ENCODE data around the gene SH3BP1. TPM values are rescaled to one million over a fixed set of nuclear protein-coding genes. Genes with fewer than 3 reads are reported as not detected.
A peak's percentile ranks its signal among the peaks of the same experiment; 100 is the strongest.
"Not testable (repeated sequence)": the region's sequence is repeated elsewhere in the genome, so short reads cannot be mapped to it uniquely, and the experiment has no call there.

Gene SH3BP1
- total RNA-seq, 1 donor from 2014 or later, result 9.9 TPM

DNA sequence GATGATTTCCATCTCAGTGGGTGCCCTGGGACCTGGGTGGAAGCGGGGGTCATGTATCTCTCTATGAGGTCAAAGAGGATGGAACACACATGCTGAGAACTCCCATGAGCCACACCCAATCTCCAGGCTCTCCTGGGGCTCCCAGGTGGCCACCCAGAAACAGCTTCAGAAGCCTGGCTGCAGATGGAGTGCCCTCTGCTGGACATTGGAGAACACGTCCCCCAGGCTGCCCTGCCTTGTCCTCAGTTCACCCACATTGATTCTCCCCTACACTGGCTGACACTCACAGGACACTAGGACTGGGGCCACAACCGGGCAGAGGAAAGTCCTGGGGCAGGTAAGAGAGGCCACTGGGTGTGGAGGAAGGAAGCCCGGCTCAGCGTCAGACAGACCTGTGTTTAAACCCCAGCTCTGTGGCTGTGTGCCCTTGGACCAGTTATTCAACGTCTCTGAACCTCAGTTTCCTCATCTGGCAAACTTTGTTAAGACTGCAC is 42.1 kb downstream of the SH3BP1 start:
- no peak overlapping the region for H3K27ac ChIP-seq (ENCODE audit: low read depth, low read length)
- H3K36me3 ChIP-seq (ENCODE audit: control insufficient read depth in 3 of 3, insufficient read depth in 3 of 3, low read length in 3 of 3), result peaks cover 11 to 13% (median 13%) of the 10 kb centered on the region in 3 donors
- H3K9me3 ChIP-seq (ENCODE audit: control insufficient read depth in 3 of 3, low read length in 3 of 3), result no peaks in the 10 kb centered on the region
- H3K4me1 ChIP-seq (ENCODE audit: control insufficient read depth in 3 of 3, insufficient read depth in 3 of 3, low read length in 3 of 3), result peaks cover 19 to 21% (median 20%) of the 10 kb centered on the region in 3 donors
- H3K27me3 ChIP-seq (ENCODE audit: control insufficient read depth in 3 of 3, insufficient read depth in 3 of 3, low read length in 3 of 3), result no peaks in the 10 kb centered on the region
- no peak overlapping the region for H3K4me3 ChIP-seq (ENCODE audit: low read length in 3 of 3)
- peak overlapping the region in 1 of 3 donors; percentile 8 for H3K9ac ChIP-seq (ENCODE audit: low read depth in 1 of 3, low read length in 3 of 3)

- Histone ChIP-seq H3K36me3 (ENCODE audit: control insufficient read depth in 3 of 3, insufficient read depth in 3 of 3, low read length in 3 of 3) (peaks cover 13 to 17% (median 14%) of the 10 kb centered on the region in 3 donors), H3K27me3 (ENCODE audit: control insufficient read depth in 3 of 3, insufficient read depth in 3 of 3, low read length in 3 of 3) (no peaks in the 10 kb centered on the region), H3K4me3 (ENCODE audit: low read length in 3 of 3) (no peak overlapping the region), H3K9ac (ENCODE audit: low read depth in 1 of 3, low read length in 3 of 3) (no peak overlapping the region), H3K9me3 (ENCODE audit: control insufficient read depth in 3 of 3, low read length in 3 of 3) (no peaks in the 10 kb centered on the region), H3K27ac (ENCODE audit: low read depth, low read length) (no peak overlapping the region), H3K4me1 (ENCODE audit: control insufficient read depth in 3 of 3, insufficient read depth in 3 of 3, low read length in 3 of 3) (peaks cover 21 to 26% (median 22%) of the 10 kb centered on the region in 3 donors)
Measured at GRCh38 chr22:37684803-37685615, 45.5 kb downstream of the SH3BP1 start.

- H3K4me1 ChIP-seq (ENCODE audit: control insufficient read depth in 3 of 3, insufficient read depth in 3 of 3, low read length in 3 of 3), result peaks cover 15 to 23% (median 19%) of the 10 kb centered on the region in 3 donors
- H3K27ac ChIP-seq (ENCODE audit: low read depth, low read length), result peak within 1 kb of the TSS; percentile 84
- peak within 1 kb of the TSS; percentile 82 to 97 (median 96) for H3K4me3 ChIP-seq (ENCODE audit: low read length in 3 of 3)
- H3K9ac ChIP-seq (ENCODE audit: low read depth in 1 of 3, low read length in 3 of 3), result peak within 1 kb of the TSS; percentile 86 to 95 (median 94)
- H3K9me3 ChIP-seq (ENCODE audit: control insufficient read depth in 3 of 3, low read length in 3 of 3), result no peaks in the 10 kb centered on the region
- peaks cover 21 to 25% (median 22%) of the 10 kb centered on the region in 3 donors for H3K36me3 ChIP-seq (ENCODE audit: control insufficient read depth in 3 of 3, insufficient read depth in 3 of 3, low read length in 3 of 3)
- no peaks in the 10 kb centered on the region for H3K27me3 ChIP-seq (ENCODE audit: control insufficient read depth in 3 of 3, insufficient read depth in 3 of 3, low read length in 3 of 3)
Measured at GRCh38 chr22:37686002-37686982, 46.8 kb downstream of the SH3BP1 start, which contains the start of gene NOL12. Gene NOL12, plus strand, starts transcription at chr22:37686343. Its CDS starts 50 bp downstream, at chr22:37686393.

GRCh38 chr22:37690407-37690806 is 50.9 kb downstream of the SH3BP1 start:
- peaks cover 41 to 43% (median 42%) of the 10 kb centered on the region in 3 donors for H3K36me3 ChIP-seq (ENCODE audit: control insufficient read depth in 3 of 3, insufficient read depth in 3 of 3, low read length in 3 of 3)
- H3K4me3 ChIP-seq (ENCODE audit: low read length in 3 of 3), result no peak overlapping the region
- peaks cover 15 to 17% (median 17%) of the 10 kb centered on the region in 3 donors for H3K4me1 ChIP-seq (ENCODE audit: control insufficient read depth in 3 of 3, insufficient read depth in 3 of 3, low read length in 3 of 3)
- H3K9me3 ChIP-seq (ENCODE audit: control insufficient read depth in 3 of 3, low read length in 3 of 3), result no peaks in the 10 kb centered on the region
- peak overlapping the region in 1 of 3 donors; percentile 40 for H3K9ac ChIP-seq (ENCODE audit: low read depth in 1 of 3, low read length in 3 of 3)
- H3K27ac ChIP-seq (ENCODE audit: low read depth, low read length), result no peak overlapping the region
- no peaks in the 10 kb centered on the region for H3K27me3 ChIP-seq (ENCODE audit: control insufficient read depth in 3 of 3, insufficient read depth in 3 of 3, low read length in 3 of 3)

GRCh38 chr22:37690901-37691504 is 51.5 kb downstream of the SH3BP1 start:
- H3K36me3 ChIP-seq (ENCODE audit: control insufficient read depth in 3 of 3, insufficient read depth in 3 of 3, low read length in 3 of 3), result peaks cover 42 to 44% (median 43%) of the 10 kb centered on the region in 3 donors
- peaks cover 18 to 21% (median 21%) of the 10 kb centered on the region in 3 donors for H3K4me1 ChIP-seq (ENCODE audit: control insufficient read depth in 3 of 3, insufficient read depth in 3 of 3, low read length in 3 of 3)

DNA sequence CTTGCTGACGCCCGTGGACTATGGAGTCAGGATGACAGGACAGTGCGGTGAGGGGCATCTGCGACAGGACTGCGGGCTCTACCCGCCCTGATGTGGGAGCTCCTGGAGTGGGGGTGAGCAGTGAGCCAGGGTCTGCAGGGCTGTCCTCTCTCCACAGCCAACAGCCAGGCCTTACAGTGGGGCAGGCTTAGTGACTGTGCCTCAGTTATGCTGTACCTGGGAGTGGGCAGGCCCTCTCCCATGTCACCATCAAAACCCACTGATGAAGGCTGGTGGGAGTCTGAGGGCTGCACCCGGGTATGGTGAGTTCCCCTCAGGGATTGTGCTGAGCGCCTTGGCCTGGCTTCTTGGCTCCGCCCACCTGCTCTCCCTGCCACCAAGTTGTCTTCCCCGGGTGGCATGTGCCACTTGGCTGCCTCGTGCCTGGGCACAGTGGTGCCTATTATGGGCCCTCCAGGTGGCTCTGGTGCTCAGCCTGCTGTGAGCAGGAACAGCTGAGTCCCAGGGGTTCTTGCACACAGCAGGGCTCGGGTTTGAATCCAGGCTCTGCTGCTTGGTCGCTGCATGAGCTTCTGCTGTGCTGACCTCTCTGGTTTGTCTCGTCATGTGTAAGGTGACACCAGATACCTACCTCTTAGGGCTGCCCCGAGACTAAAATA is 53.3 kb downstream of the SH3BP1 start:
- peaks cover 42 to 44% (median 43%) of the 10 kb centered on the region in 3 donors for H3K36me3 ChIP-seq (ENCODE audit: control insufficient read depth in 3 of 3, insufficient read depth in 3 of 3, low read length in 3 of 3)
- no peak overlapping the region for H3K4me3 ChIP-seq (ENCODE audit: low read length in 3 of 3)
- peaks cover 12 to 15% (median 15%) of the 10 kb centered on the region in 3 donors for H3K4me1 ChIP-seq (ENCODE audit: control insufficient read depth in 3 of 3, insufficient read depth in 3 of 3, low read length in 3 of 3)
- no peak overlapping the region for H3K27ac ChIP-seq (ENCODE audit: low read depth, low read length)
- no peak overlapping the region for H3K9ac ChIP-seq (ENCODE audit: low read depth in 1 of 3, low read length in 3 of 3)
- H3K27me3 ChIP-seq (ENCODE audit: control insufficient read depth in 3 of 3, insufficient read depth in 3 of 3, low read length in 3 of 3), result no peaks in the 10 kb centered on the region
- H3K9me3 ChIP-seq (ENCODE audit: control insufficient read depth in 3 of 3, low read length in 3 of 3), result no peaks in the 10 kb centered on the region

More at GRCh38 chr22:37690901-37691504, 51.5 kb downstream of the SH3BP1 start:
- Histone ChIP-seq H3K9ac (ENCODE audit: low read depth in 1 of 3, low read length in 3 of 3) (no peak overlapping the region), H3K9me3 (ENCODE audit: control insufficient read depth in 3 of 3, low read length in 3 of 3) (no peaks in the 10 kb centered on the region), H3K27ac (ENCODE audit: low read depth, low read length) (no peak overlapping the region), H3K4me3 (ENCODE audit: low read length in 3 of 3) (no peak overlapping the region), H3K27me3 (ENCODE audit: control insufficient read depth in 3 of 3, insufficient read depth in 3 of 3, low read length in 3 of 3) (no peaks in the 10 kb centered on the region)

GRCh38 chr22:37694131-37694530 is 54.7 kb downstream of the SH3BP1 start:
- H3K9me3 ChIP-seq (ENCODE audit: control insufficient read depth in 3 of 3, low read length in 3 of 3); H3K4me3 ChIP-seq (ENCODE audit: low read length in 3 of 3); H3K27ac ChIP-seq (ENCODE audit: low read depth, low read length); H3K27me3 ChIP-seq (ENCODE audit: control insufficient read depth in 3 of 3, insufficient read depth in 3 of 3, low read length in 3 of 3); H3K9ac ChIP-seq (ENCODE audit: low read depth in 1 of 3, low read length in 3 of 3): not testable (repeated sequence)
- Histone ChIP-seq H3K4me1 (ENCODE audit: control insufficient read depth in 3 of 3, insufficient read depth in 3 of 3, low read length in 3 of 3) (peaks cover 10 to 13% (median 12%) of the 10 kb centered on the region in 3 donors), H3K36me3 (ENCODE audit: control insufficient read depth in 3 of 3, insufficient read depth in 3 of 3, low read length in 3 of 3) (peaks cover 32% of the 10 kb centered on the region in 3 donors)

DNA sequence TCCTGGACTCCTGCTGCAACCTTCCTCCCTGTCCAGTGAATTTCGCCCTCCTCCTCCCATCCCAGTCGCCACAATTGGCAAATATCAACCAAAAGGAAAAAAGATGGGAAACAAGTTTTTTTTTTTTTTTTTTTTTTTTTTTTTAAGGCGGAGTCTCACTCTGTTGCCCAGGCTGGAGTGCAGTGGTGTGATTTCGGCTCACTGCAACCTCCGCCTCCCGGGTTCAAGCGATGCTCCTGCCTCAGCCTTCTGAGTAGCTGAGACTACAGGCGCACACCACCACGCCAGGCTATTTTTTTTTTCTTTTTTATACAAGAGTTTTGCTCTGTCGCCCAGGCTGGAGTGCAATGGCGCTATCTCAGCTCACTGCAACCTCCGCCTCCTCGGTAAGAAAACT is 56.8 kb downstream of the SH3BP1 start:
- Histone ChIP-seq H3K36me3 (ENCODE audit: control insufficient read depth in 3 of 3, insufficient read depth in 3 of 3, low read length in 3 of 3) (peaks cover 19 to 24% (median 20%) of the 10 kb centered on the region in 3 donors), H3K9ac (ENCODE audit: low read depth in 1 of 3, low read length in 3 of 3) (peak overlapping the region in 2 of 3 donors; percentile 23 to 68), H3K4me1 (ENCODE audit: control insufficient read depth in 3 of 3, insufficient read depth in 3 of 3, low read length in 3 of 3) (peaks cover 10 to 13% (median 12%) of the 10 kb centered on the region in 3 donors), H3K4me3 (ENCODE audit: low read length in 3 of 3) (peak overlapping the region; percentile 43 to 61 (median 56))
- H3K27me3 ChIP-seq (ENCODE audit: control insufficient read depth in 3 of 3, insufficient read depth in 3 of 3, low read length in 3 of 3); H3K9me3 ChIP-seq (ENCODE audit: control insufficient read depth in 3 of 3, low read length in 3 of 3); H3K27ac ChIP-seq (ENCODE audit: low read depth, low read length): not testable (repeated sequence)
